C4-2B (cell line): ENCODE data around the gene ALOX5.

ENCODE experiments used
- H3K27ac ChIP-seq: fragments of 450-650 bp; 2 replicates; pipeline ENCODE4 v1.5.1; 2017
- CTCF ChIP-seq: fragments of 450-650 bp; conservative IDR thresholded peaks from 2 replicates; pipeline ENCODE4 v1.5.1; 2017; ENCODE audit warnings: mild to moderate bottlenecking
- ZFX ChIP-seq: fragments of 450-650 bp; IDR thresholded peaks from 2 replicates; pipeline ENCODE4 v1.6.1; 2017

ALOX5 gene

GRCh38 chr10:45454262-45454661 lies 80.2 kb downstream of the ALOX5 start:
- H3K27ac ChIP-seq = no peak overlapping the region
- no peak for TF ChIP-seq CTCF
- TF ChIP-seq ZFX = no peak

GRCh38 chr10:45454859-45455258 lies 80.8 kb downstream of the ALOX5 start:
- H3K27ac ChIP-seq = no peak overlapping the region
- TF ChIP-seq CTCF = no peak
- TF ChIP-seq ZFX = no peak

GRCh38 chr10:45456233-45456632 lies 82.2 kb downstream of the ALOX5 start:
- TF ChIP-seq CTCF (no peak), ZFX (no peak)
- no peak overlapping the region for H3K27ac ChIP-seq

GRCh38 chr10:45456822-45457221 lies 82.8 kb downstream of the ALOX5 start:
- no peak for TF ChIP-seq ZFX
- TF ChIP-seq CTCF = no peak
- no peak overlapping the region for H3K27ac ChIP-seq

- TF ChIP-seq ZFX (no peak), CTCF (no peak)
- H3K27ac ChIP-seq = no peak overlapping the region
Measured at GRCh38 chr10:45457487-45457886, 83.5 kb downstream of the ALOX5 start.

- TF ChIP-seq ZFX = no peak
- no peak overlapping the region for H3K27ac ChIP-seq
Measured at GRCh38 chr10:45460235-45460878, 86.3 kb downstream of the ALOX5 start.

GRCh38 chr10:45461034-45461433 lies 87.0 kb downstream of the ALOX5 start:
- H3K27ac ChIP-seq = no peak overlapping the region
- TF ChIP-seq ZFX = no peak
- no peak for TF ChIP-seq CTCF
